NT2/D1 (cell line): Measurements from ENCODE around the gene SNED1.

ENCODE experiments used
- DNase-seq: peaks from one replicate; pipeline ENCODE4 v3.0.0-alpha.2; 2011; ENCODE audit warnings: low read depth, low spot score
- H3K27me3 ChIP-seq: 2 replicates; pipeline ENCODE4 v1.6.0; 2011; ENCODE audit warnings: mild to moderate bottlenecking; ENCODE audit not compliant: insufficient read length, insufficient read depth
- H3K36me3 ChIP-seq: 2 replicates; pipeline ENCODE4 v1.6.1; 2011; ENCODE audit warnings: mild to moderate bottlenecking, low read length, mixed read lengths; ENCODE audit not compliant: insufficient read depth, insufficient read length
- H3K4me1 ChIP-seq: 2 replicates; pipeline ENCODE4 v1.5.1; 2011; ENCODE audit not compliant: insufficient read depth, insufficient read length
- H3K4me3 ChIP-seq: 2 replicates; pipeline ENCODE4 v1.5.1; 2011; ENCODE audit warnings: low read depth; ENCODE audit not compliant: insufficient read length
- H3K9ac ChIP-seq: 2 replicates; pipeline ENCODE4 v1.6.0; 2011; ENCODE audit warnings: low read depth; ENCODE audit not compliant: insufficient read length
- H3K9me3 ChIP-seq: 2 replicates; pipeline ENCODE4 v1.5.1; 2011; ENCODE audit warnings: mild to moderate bottlenecking, low read length; ENCODE audit not compliant: insufficient read depth
- SUZ12 ChIP-seq: IDR thresholded peaks from 2 replicates; pipeline ENCODE4 v1.6.1; 2011; ENCODE audit not compliant: insufficient read length, insufficient read depth; ENCODE audit errors: extremely low read depth
- YY1 ChIP-seq: IDR thresholded peaks from 2 replicates; pipeline ENCODE4 v1.6.1; 2011; ENCODE audit not compliant: insufficient read length, insufficient read depth
- ZNF274 ChIP-seq: IDR thresholded peaks from 2 replicates; pipeline ENCODE4 v1.6.1; 2011; ENCODE audit warnings: mild to moderate bottlenecking, low read depth, low read length

Gene SNED1

GRCh38 chr2:241011751-241012510, 13.5 kb downstream of the SNED1 start:
- H3K4me1 ChIP-seq = peaks cover 34% of the 10 kb centered on the region
- H3K36me3 ChIP-seq = no peaks in the 10 kb centered on the region
- TF ChIP-seq YY1 (no peak), ZNF274 (no peak), SUZ12 (no peak)
- no peak for DNase-seq
- H3K9me3 ChIP-seq = no peaks in the 10 kb centered on the region
- H3K9ac ChIP-seq = peak overlapping the region; percentile 45
- H3K4me3 ChIP-seq = no peak overlapping the region
- peaks cover 32% of the 10 kb centered on the region for H3K27me3 ChIP-seq

GRCh38 chr2:241014224-241014623, 15.8 kb downstream of the SNED1 start:
- Histone ChIP-seq H3K9ac (no peak overlapping the region), H3K4me3 (no peak overlapping the region), H3K36me3 (no peaks in the 10 kb centered on the region), H3K4me1 (peaks cover 21% of the 10 kb centered on the region), H3K9me3 (no peaks in the 10 kb centered on the region), H3K27me3 (peaks cover 13% of the 10 kb centered on the region)
- TF ChIP-seq ZNF274 = no peak
- no peak for TF ChIP-seq YY1
- TF ChIP-seq SUZ12 = no peak
- DNase-seq = no peak

GRCh38 chr2:241014764-241015163, 16.3 kb downstream of the SNED1 start:
- no peak overlapping the region for H3K9ac ChIP-seq
- TF ChIP-seq YY1 (no peak), SUZ12 (no peak)
- DNase-seq = no peak

GRCh38 chr2:241015439-241015838, 17.0 kb downstream of the SNED1 start:
- DNase-seq = no peak
- Histone ChIP-seq H3K4me1 (peaks cover 14% of the 10 kb centered on the region), H3K9ac (no peak overlapping the region), H3K36me3 (no peaks in the 10 kb centered on the region), H3K27me3 (peaks cover 11% of the 10 kb centered on the region), H3K9me3 (no peaks in the 10 kb centered on the region), H3K4me3 (no peak overlapping the region)
- TF ChIP-seq SUZ12 (no peak), ZNF274 (no peak), YY1 (no peak)

More at GRCh38 chr2:241014764-241015163, 16.3 kb downstream of the SNED1 start:
- peaks cover 18% of the 10 kb centered on the region for H3K4me1 ChIP-seq
- H3K4me3 ChIP-seq = no peak overlapping the region
- no peaks in the 10 kb centered on the region for H3K36me3 ChIP-seq
- H3K27me3 ChIP-seq = peaks cover 11% of the 10 kb centered on the region
- H3K9me3 ChIP-seq = no peaks in the 10 kb centered on the region

- TF ChIP-seq YY1 (no peak), SUZ12 (no peak), ZNF274 (no peak)
- no peaks in the 10 kb centered on the region for H3K4me1 ChIP-seq
- no peak for DNase-seq
These were observed 19.0 kb downstream of the SNED1 start for GRCh38 chr2:241017228-241017940.

GRCh38 chr2:241018051-241018891, 19.9 kb downstream of the SNED1 start:
- Histone ChIP-seq H3K27me3 (peaks cover 3% of the 10 kb centered on the region), H3K9ac (no peak overlapping the region), H3K9me3 (peaks cover 13% of the 10 kb centered on the region), H3K4me3 (no peak overlapping the region), H3K36me3 (no peaks in the 10 kb centered on the region), H3K4me1 (no peaks in the 10 kb centered on the region)
- no peak for TF ChIP-seq SUZ12
- no peak for TF ChIP-seq ZNF274
- TF ChIP-seq YY1 = no peak
- no peak for DNase-seq

More at GRCh38 chr2:241017228-241017940, 19.0 kb downstream of the SNED1 start:
- no peak overlapping the region for H3K9ac ChIP-seq
- no peaks in the 10 kb centered on the region for H3K36me3 ChIP-seq
- no peak overlapping the region for H3K4me3 ChIP-seq
- peaks cover 3% of the 10 kb centered on the region for H3K27me3 ChIP-seq
- peaks cover 9% of the 10 kb centered on the region for H3K9me3 ChIP-seq
